HEK293 (cell line): ENCODE results near the gene NCCRP1.

ENCODE experiments used
- CTCF ChIA-PET: fragments of 350-600 bp; formaldehyde crosslinking; extraction: SDS; loops from one replicate; lab custom pipeline; 2021; ENCODE audit warnings: antibody characterized with exemption; lab: Yijun Ruan, JAX
- POLR2A ChIA-PET: fragments of 300-600 bp; formaldehyde crosslinking; extraction: SDS; loops from one replicate; lab custom pipeline; 2020; ENCODE audit warnings: antibody characterized with exemption, inconsistent platforms; lab: Yijun Ruan, JAX
- H3K27ac ChIP-seq: fragments of 200-500 bp; sonication (Bioruptor generic); 2 replicates; pipeline ENCODE4 v1.5.1; 2014; ENCODE audit warnings: low read depth, low read length, control low read depth, inconsistent platforms; ENCODE audit errors: extremely low read depth
- H3K36me3 ChIP-seq, 2 experiments: fragments of 200-500 bp in 1 of 2; sonication (Bioruptor generic) in 1 of 2; 1 replicate in 1 of 2; 2 replicates in 1 of 2; pipeline ENCODE4 v1.5.1; 2014 to 2017; ENCODE audit warnings: inconsistent platforms in 2 of 2, low read length in 2 of 2; ENCODE audit not compliant: control insufficient read depth in 2 of 2, insufficient read depth in 1 of 2
- H3K4me1 ChIP-seq: fragments of 200-500 bp; sonication (Bioruptor generic); 2 replicates; pipeline ENCODE4 v1.5.1; 2014; ENCODE audit warnings: mild to moderate bottlenecking, low read length, inconsistent platforms; ENCODE audit not compliant: control insufficient read depth, insufficient read depth
- H3K4me3 ChIP-seq: 2 replicates; pipeline ENCODE4 v1.5.1; 2011; ENCODE audit warnings: low read depth, mild to moderate bottlenecking, control low read depth, low read length, moderate library complexity
- H3K9me3 ChIP-seq: fragments of 200-500 bp; sonication (Bioruptor generic); 2 replicates; pipeline ENCODE4 v1.5.1; 2014; ENCODE audit warnings: low read depth, low read length, inconsistent platforms; ENCODE audit not compliant: control insufficient read depth, insufficient read depth
- GLIS2 ChIP-seq: fragments of 450-650 bp; formaldehyde crosslinking; IDR thresholded peaks from 2 replicates; pipeline ENCODE4 v1.5.1; 2016; ENCODE audit warnings: missing biosample characterization, missing genetic modification characterization
- HIC1 ChIP-seq: fragments of 450-650 bp; formaldehyde crosslinking; IDR thresholded peaks from 2 replicates; pipeline ENCODE4 v1.5.1; 2016; ENCODE audit warnings: missing biosample characterization, missing genetic modification characterization
- MEIS1 ChIP-seq: sonication (generic); formaldehyde crosslinking; IDR thresholded peaks from 2 replicates; pipeline ENCODE4 v1.8.1; 2022; ENCODE audit warnings: missing genetic modification reagents, mild to moderate bottlenecking, borderline replicate concordance
- OSR2 ChIP-seq: fragments of 450-650 bp; formaldehyde crosslinking; IDR thresholded peaks from 2 replicates; pipeline ENCODE4 v1.5.1; 2016; ENCODE audit warnings: missing biosample characterization, missing genetic modification characterization
- PATZ1 ChIP-seq: fragments of 450-650 bp; formaldehyde crosslinking; IDR thresholded peaks from 2 replicates; pipeline ENCODE4 v1.5.1; 2016; ENCODE audit warnings: missing biosample characterization, missing genetic modification characterization
- RBAK ChIP-seq: fragments of 450-650 bp; formaldehyde crosslinking; IDR thresholded peaks from 2 replicates; pipeline ENCODE4 v1.5.1; 2016; ENCODE audit warnings: missing biosample characterization, missing genetic modification characterization
- SP3 ChIP-seq: fragments of 450-650 bp; formaldehyde crosslinking; IDR thresholded peaks from 2 replicates; pipeline ENCODE4 v1.5.1; 2016; ENCODE audit warnings: missing biosample characterization, missing genetic modification characterization
- ZEB2 ChIP-seq: fragments of 450-650 bp; formaldehyde crosslinking; IDR thresholded peaks from 2 replicates; pipeline ENCODE4 v1.5.1; 2016; ENCODE audit warnings: missing biosample characterization, missing genetic modification characterization
- ZIC2 ChIP-seq: fragments of 450-650 bp; formaldehyde crosslinking; IDR thresholded peaks from 2 replicates; pipeline ENCODE4 v1.5.1; 2016; ENCODE audit warnings: missing biosample characterization, missing genetic modification characterization
- ZNF341 ChIP-seq: fragments of 450-650 bp; formaldehyde crosslinking; IDR thresholded peaks from 2 replicates; pipeline ENCODE4; 2016; ENCODE audit warnings: low read depth, missing biosample characterization, missing genetic modification characterization
- ZNF830 ChIP-seq: fragments of 450-650 bp; IDR thresholded peaks from 2 replicates; pipeline ENCODE4 v1.5.0; 2018; ENCODE audit warnings: missing biosample characterization, missing genetic modification characterization, low read depth, mild to moderate bottlenecking, moderate library complexity
- ZSCAN5A ChIP-seq: fragments of 450-650 bp; formaldehyde crosslinking; IDR thresholded peaks from 2 replicates; pipeline ENCODE4 v1.5.1; 2016; ENCODE audit warnings: missing biosample characterization, missing genetic modification characterization

Gene NCCRP1

GRCh38 chr19:39177736-39178135 is 19.0 kb upstream of the NCCRP1 start:
- Histone ChIP-seq H3K36me3 (peaks cover 32 to 53% of the 10 kb centered on the region in 2 experiments), H3K4me1 (no peaks in the 10 kb centered on the region), H3K4me3 (no peak overlapping the region), H3K9me3 (no peaks in the 10 kb centered on the region), H3K27ac (no peak overlapping the region)
- TF ChIP-seq RBAK (tag by site-specific recombination): no peak
- TF ChIP-seq OSR2: no peak
- no peak for TF ChIP-seq ZNF830 (tag by site-specific recombination)
- TF ChIP-seq ZNF341 (tag by site-specific recombination): no peak
- TF ChIP-seq MEIS1 (CRISPR knock-in tag): no peak
- TF ChIP-seq ZEB2: no peak
- ChIA-PET POLR2A (no interaction called here), CTCF (no interaction called here)

- ChIA-PET CTCF (no interaction called here), POLR2A (no interaction called here)
- no peak overlapping the region for H3K4me3 ChIP-seq
- H3K4me1 ChIP-seq: no peaks in the 10 kb centered on the region
- H3K36me3 ChIP-seq: peaks cover 32 to 53% of the 10 kb centered on the region in 2 experiments
- no peaks in the 10 kb centered on the region; the same call in 1 of the 2 replicates for H3K9me3 ChIP-seq
- TF ChIP-seq GLIS2 (tag by site-specific recombination): peak; percentile 75
- peak; percentile 41; the same call in 1 of the 2 replicates for TF ChIP-seq PATZ1
- TF ChIP-seq ZIC2: peak; percentile 24; the same call in 1 of the 2 replicates
- TF ChIP-seq ZEB2: no peak
- peak; percentile 29; the same call in 1 of the 2 replicates for TF ChIP-seq HIC1 (tag by site-specific recombination)
- TF ChIP-seq SP3 (tag by site-specific recombination): no peak
- no peak overlapping the region for H3K27ac ChIP-seq
These were observed 18.3 kb upstream of the NCCRP1 start for GRCh38 chr19:39178296-39179006.

- ChIA-PET POLR2A (no interaction called here), CTCF (interaction anchor here (2.2 kb wide), 1 partner anchor 57 kb away, joined by 7 read pairs; no protein-coding TSS in a partner anchor)
- H3K4me1 ChIP-seq: no peaks in the 10 kb centered on the region
- no peak for TF ChIP-seq ZSCAN5A (tag by site-specific recombination)
- peak; percentile 43; the same call in 1 of the 2 replicates for TF ChIP-seq HIC1 (tag by site-specific recombination)
- no peak overlapping the region for H3K4me3 ChIP-seq
- H3K27ac ChIP-seq: no peak overlapping the region
- H3K36me3 ChIP-seq: peaks cover 32 to 46% of the 10 kb centered on the region in 2 experiments
- no peaks in the 10 kb centered on the region; the same call in 1 of the 2 replicates for H3K9me3 ChIP-seq
These were observed 17.0 kb upstream of the NCCRP1 start for GRCh38 chr19:39179754-39180153.
